HG03354 (cell line): ENCODE measurements around the gene CIDEC.
"Not testable (repeated sequence)": the region's sequence is repeated elsewhere in the genome, so short reads cannot be mapped to it uniquely, and the experiment has no call there.

Experiments
- ATAC-seq: cut with Tn5 transposase; IDR thresholded peaks from one replicate; pipeline ENCODE4 v1.9.1; 2021; ENCODE audit warnings: mild to moderate bottlenecking; ENCODE audit not compliant: unreplicated experiment, poor library complexity, severe bottlenecking

CIDEC gene

DNA sequence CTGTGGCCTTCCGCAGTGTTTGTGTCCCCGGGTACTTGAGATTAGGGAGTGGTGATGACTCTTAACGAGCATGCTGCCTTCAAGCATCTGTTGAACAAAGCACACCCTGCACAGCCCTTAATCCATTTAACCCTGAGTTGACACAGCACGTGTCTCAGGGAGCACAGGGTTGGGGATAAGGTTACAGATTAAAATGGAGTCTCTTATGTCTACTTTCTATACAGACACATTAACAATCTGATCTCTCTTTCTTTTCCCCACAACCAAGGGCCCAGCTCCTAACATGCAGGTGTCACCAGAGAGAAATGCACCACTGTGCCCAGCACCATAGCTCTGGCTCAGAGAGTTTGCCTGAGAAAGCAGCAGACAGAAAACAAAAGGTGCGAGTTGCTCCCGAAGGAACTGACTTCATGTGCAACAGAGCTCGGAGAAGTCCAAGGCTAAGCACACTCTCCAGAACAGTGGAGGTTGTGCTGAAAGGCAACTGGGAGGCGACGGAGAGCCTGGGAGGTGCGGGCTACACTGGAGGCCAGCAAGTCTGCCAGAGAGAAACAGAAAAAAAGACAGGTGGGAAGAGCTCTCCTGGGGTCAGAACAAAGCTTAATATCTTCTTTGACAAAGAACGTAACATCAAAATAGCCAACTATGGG is 25.6 kb downstream of the CIDEC start:
- not testable (repeated sequence) for ATAC-seq

DNA sequence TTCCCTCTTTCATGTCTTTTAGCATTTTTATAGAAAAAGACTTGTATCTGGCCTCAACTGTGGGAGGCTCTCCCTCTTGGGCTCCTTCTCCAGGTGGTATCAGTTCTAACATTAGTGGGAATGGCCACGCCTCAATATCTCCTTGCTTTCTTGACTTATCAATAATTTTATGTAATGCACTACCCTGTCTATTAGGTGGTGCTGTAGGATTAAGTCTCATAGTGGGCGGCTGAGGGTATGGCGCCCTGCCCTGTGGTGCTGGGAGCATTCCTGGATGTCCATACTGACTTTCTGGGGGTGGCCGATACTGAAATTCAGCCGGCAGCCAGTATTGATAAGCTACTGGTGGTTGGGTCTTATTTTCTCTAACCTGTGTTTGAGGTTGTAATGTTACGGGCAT is 27.5 kb downstream of the CIDEC start:
- ATAC-seq = no peak

DNA sequence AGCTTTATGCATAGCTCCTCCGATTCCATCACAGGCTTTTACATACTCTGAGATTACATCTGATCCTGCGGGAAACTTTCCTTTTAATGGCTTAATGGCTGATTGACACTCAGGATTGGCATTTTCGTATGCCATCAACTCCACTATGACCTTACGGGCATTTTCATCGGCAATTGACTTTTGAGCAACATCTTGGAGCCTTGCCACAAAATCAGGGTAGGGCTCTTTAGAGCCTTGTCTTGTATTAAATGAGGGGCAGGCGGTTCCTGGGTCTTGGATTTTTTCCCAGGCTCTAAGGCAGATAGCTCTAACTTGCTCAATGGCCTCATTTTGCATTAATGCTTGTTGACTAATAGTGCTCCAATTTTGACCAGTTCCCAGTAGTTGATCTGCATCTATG is 28.1 kb downstream of the CIDEC start:
- ATAC-seq = not testable (repeated sequence)

DNA sequence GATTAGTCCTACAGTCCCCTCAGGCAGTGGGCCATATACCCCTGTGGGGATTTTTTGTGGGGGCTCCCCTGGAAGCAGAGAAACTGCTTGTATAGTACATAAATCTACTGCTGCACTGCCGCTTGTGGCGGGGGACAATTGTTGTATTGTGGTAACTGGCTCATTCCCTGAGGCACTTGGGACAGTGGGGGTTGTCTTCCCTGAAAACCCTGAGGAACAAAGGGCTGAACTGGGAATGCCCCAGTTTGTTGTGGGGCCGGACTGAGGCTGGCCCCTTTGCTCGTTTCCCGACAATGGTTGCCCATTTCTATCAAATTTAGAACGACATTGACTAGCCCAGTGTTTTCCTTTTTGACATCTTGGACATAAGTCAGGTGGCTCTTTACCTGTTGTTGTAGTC is 28.7 kb downstream of the CIDEC start:
- ATAC-seq = not testable (repeated sequence)

DNA sequence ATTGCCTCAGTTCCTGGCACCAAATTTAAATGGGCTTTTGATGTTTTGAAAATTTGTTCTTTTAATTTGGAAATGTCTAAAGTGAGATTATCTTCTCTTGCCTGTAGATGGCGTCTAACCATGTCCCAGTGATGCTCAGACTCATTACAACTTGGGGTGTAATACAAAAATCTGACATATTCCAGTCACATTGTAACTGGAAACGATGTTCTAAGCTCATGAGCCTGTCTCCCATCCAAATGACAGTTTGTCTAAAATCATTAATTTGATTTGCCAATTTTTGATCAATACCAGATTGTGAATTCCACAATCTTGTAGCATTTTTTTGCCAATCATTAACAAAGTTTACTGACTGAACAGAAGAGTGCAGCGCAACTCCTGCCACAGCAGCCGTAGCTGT is 31.2 kb downstream of the CIDEC start:
- not testable (repeated sequence) for ATAC-seq

DNA sequence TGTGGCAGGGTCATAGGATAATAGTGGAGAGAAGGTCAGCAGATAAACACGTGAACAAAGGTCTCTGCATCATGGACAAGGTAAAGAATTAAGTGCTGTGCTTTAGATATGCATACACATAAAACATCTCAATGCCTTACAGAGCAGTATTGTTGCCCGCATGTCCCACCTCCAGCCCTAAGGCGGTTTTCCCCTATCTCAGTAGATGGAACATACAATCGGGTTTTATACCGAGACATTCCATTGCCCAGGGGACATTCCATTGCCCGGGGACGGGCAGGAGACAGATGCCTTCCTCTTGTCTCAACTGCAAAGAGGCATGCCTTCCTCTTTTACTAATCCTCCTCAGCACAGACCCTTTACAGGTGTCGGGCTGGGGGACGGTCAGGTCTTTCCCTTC is 32.2 kb downstream of the CIDEC start:
- ATAC-seq = not testable (repeated sequence)

DNA sequence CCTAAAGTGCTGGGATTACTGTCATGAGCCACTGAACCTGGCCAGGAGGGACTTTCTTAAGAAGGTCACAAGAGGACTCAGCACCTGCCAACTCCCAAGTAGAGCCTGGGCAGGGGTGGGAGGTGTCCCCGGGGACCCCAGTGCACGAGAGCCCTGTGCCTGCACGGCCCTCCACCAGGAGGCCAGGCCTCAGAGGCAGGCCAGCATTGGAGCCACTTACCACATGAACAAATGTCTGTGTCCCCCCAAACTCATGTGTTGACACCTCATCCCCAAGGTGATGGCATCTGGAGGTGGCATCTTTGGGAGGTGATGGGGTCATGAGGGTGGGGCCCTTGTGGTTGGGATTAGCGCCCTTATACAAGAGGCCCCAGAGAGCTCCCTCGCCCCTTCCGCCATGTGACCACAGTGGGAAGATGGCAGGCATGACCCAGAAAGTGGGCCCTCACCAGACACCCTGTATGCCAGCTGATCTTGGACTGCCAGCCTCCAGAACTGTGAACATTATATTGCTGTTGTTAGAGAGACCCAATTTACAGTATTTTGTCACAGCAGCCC is 33.0 kb downstream of the CIDEC start:
- ATAC-seq = no peak

DNA sequence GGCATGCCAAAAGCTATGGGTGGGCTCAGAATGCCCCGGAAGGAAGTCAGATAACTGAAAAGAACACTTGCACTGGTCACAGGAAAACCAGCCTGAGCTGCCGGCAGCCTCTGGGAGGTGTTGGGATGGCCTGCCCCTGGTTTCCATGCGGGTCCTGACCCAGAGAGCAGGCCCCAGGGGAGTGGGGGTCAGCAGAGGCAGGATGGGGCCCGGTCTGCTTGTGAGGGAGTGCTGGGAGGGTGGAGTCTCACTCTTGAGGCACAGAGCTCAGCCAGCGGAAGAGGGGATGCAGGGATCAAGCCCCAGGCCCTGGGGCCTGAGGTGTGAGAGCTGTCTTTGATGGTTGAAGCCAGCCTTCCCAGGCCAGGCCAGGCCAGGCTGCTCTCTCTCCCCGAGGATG is 33.8 kb downstream of the CIDEC start:
- no peak for ATAC-seq

DNA sequence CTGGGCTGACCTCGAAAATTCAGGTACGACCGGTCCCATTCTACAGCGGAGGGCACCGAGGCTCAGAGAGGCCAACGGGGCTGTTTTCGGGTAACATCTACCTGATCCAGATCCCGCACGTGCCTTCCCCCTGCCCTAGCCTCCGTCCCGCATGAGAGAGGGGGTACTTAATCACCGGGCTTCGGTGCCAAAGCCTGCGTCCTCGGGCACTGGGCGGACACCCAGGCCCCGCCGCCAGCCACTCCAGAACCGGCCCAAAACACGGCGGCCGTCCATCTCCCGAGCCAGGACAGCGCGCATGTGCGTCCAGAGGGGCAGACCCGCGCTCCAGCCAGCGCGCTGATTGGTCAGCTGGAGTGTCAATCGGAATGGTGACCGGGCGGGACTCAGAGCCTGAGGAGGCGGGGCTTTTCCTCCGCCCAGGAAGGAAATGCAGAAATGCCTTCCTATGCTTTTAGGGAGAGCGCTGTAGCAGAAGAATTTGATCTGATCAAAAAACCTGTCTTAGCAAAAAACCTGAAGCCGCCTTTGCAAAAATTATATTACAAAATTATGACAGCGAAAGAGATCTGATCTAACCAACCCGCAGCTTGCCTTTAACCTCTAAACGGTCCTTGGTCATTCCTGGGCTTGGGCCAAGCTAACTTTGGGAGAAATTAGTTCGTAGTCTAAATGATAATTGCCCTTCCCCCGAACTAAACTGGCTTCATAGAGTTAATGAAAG is 36.2 kb downstream of the CIDEC start, which contains the start of gene RPUSD3:
Gene RPUSD3, minus strand, starts transcription at position 294 of the 724 bp plus-strand sequence. Its CDS starts 18 bp downstream, at position 276.
- ATAC-seq = peak; percentile 98

DNA sequence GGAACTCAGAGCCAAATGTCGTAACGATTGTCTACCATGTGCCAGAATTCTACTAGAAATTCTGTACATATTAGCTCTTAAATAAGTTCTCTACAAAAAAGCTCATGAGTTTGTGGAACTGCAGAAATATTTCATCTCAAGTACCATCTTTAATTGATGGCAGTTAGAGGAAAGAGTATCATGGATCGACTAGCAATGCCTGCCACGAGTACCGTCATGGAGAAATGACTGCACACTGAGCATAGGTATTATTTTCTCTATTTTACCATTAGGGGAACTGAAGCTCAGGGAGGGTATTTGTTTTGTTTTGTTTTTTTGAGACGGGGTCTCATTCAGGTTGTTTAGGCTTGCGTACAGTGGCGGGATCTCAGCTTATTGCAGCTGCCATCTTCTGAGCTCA is 39.0 kb downstream of the CIDEC start:
- no peak for ATAC-seq

DNA sequence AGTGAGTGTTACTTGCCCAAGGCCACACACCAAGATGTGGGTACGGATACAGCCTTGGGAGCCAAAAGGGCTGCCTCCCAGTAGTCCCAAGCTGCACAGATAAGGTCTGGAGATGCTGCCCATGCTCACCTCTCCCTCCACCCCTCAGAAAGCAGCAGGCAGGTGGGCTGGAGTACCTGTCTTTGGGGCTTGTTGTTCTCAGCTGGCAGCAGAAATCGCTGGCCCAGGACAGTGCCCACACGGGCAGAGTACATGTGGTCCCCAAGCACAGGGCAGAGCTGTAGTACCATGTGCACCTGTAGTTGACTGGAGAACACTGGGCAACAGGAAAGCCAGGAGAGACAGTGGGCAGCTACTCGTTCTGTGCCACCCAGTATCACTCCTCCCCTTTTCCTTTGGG is 41.2 kb downstream of the CIDEC start:
- no peak for ATAC-seq

DNA sequence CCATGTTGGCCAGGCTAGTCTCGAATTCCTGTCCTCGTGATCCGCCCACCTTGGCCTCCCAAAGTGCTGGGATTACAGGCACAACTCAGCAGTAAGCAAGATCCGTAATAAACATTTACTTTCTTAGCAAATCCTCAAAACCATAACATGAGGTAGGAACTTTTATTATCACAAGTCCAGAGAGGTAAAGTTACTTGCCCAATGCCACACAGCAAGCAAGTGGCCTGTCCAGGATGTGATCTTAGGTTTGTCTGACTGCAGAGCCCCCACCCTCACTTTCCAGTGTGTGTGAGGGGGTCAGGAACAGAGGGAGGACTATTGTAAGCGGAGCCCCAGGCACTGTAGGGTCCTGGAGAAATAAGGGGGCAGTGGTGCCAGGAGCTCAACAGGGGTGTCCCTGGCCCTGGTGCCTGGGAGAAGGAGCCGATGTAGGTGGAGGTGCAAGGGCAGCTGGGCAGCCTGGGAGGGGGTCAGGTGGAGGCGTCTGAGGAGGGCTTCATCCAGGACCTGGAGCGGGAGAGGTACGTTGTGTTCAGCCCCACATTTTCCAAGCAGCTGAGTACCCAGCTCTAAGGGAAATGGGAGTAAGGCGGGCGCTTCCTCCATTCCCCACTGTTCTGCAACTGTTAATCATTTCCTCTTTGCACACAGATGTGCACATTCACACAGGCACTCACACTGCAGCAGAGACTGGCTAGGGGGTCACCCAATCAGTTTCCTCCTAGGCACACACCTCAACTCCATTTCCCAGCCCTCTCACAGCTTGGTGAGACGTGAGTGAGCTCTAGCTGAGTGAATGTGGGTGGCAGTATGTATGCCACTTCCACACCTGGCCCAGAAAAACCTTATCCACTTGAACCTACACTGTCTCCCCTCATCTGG is 42.1 kb downstream of the CIDEC start:
- ATAC-seq = no peak

DNA sequence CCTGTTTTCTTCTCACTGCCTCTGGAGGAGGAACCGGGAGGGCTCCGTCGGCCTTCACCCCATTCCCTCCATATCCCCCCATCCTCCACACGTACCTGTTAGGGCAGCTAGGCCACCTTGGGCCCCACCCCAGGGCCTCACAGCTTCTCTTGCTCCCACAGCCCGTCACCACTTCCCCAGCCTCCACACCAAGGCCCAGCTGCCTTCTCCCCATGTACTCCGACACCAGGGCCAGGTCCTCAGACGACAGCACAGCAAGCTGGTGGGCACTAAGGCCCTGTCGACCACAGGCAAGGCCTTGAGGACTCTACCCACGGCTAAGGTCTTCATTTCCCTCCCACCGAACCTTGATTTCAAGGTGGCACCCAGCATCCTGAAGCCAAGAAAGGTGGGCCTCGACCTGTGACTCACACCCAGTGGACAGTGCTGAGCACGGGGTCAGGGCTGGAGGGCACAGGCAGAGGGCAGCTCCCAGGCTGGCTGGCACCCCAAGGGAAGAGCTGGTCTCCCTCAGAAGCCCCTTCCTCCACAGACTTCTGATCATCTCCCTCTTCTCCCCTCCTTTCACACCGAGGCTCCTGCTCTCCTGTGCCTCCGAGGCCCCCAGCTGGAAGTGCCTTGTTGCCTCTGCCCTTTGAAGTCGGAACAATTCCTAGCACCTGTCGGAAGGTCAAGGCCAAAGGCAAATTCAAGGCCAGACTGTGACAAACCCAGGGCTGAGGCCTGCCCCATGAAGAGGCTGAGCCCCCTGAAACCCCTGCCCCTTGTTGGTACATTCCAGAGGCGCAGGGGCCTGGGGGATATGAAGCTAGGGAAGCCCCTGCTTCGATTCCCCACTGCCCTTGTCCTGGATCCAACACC is 45.3 kb downstream of the CIDEC start:
- no peak for ATAC-seq

DNA sequence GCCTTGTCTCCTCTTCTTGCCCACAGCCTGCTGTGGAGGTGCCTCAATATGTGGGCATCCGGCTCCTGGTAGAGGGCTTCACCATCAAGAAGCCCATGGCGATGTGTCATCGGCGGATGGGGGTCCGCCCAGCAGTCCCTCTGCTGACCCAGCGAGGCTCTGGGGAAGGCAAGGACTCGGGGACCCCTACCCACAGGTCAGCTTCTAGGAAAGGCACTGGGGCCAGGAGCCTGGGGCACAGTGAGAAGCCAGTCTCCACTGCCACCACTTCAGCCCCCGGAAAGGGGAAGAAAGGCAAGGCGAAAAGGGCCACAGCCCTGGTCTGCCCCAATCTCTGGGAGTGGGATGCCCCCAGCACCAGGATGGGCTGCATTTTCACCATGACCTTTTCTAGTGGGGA is 47.0 kb downstream of the CIDEC start:
- no peak for ATAC-seq

DNA sequence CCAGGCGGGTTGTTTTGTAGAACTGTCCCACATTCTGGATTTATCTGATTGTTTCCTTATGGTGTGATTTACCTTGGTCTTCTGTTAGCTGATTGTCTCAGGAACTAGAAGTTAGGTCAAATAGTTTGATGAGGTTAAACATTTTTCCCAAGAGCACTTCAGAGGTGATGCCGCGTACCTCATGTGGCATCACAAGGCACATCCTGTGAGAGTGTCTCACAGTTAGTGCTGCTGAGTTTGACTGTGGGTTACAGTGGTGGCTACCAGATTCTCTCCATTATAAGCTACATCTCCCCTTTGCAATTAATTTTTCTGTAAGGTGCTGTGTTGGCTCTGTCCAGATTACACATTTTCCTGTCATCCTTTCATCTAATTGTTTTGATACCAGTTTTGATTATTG is 48.8 kb downstream of the CIDEC start:
- ATAC-seq = no peak

DNA sequence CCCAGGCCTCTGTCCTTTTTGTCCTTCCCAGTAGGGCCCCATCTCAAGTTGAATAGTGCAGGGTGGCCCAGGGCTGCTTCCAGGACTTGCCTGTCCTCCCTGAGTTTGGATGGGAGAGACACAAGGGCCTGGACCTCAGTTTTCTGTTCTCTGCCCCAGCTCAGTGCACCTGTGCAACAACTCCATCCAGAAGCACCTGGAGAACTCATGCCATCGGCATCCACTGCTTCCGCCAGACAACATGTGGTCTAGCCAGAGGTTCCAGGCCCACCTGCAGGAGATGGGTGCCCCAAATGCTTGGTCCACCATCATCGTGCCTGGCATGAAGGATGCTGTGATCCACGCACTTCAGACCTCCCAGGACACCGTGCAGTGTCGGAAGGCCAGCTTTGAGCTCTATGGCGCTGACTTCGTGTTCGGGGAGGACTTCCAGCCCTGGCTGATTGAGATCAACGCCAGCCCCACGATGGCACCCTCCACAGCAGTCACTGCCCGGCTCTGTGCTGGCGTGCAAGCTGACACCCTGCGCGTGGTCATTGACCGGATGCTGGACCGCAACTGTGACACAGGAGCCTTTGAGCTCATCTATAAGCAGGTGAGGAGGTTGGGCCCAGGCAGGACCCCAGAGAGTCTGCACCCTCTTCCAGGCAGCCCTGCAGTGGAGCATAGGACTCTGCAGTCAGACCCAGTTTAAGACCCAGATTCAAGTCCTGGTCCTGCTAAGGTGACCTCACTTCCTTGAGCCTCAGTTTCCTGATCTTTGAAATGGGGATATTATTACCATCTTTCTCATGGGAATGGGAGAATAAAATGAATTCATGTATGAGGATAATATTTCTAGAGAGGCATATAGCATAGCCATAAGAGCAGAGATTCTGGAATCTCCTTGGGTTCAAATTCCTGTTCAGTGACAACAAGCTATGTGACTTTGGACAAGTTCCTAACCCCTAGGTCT is 51.0 kb downstream of the CIDEC start:
- no peak for ATAC-seq

DNA sequence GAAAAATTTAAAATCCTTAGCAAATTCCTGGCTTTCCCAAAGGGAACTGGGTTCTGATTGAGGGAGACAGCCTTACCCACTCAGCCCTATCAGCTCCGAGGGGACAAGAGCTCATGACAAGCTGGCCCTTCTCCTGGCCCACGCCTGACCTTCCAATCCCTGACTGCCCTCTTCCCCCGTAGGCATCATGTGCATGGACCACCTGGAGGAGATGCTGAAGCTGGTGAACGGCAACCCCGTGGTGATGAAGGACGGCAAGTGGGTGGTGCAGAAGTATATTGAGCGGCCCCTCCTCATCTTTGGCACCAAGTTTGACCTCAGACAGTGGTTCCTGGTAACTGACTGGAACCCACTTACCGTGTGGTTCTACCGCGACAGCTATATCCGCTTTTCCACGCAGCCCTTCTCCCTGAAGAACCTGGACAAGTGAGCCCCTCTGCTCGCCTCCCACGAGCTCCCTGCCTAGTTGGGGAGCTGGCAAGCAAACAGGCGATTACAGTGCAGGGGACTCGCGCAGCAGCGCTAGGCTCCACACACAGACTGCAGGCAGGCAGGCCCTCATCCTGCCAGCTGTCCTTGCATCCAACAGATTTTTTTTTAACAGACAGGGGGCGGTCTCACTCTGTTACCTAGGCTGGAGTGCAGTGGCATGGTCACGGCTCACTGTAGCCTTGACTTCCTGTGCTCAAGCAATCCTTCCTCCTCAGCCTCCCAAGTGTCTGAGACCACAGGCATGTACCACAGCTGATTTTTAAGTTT is 53.1 kb downstream of the CIDEC start:
- no peak for ATAC-seq
